Measurements from ENCODE around the gene TSTD1.

DNA sequence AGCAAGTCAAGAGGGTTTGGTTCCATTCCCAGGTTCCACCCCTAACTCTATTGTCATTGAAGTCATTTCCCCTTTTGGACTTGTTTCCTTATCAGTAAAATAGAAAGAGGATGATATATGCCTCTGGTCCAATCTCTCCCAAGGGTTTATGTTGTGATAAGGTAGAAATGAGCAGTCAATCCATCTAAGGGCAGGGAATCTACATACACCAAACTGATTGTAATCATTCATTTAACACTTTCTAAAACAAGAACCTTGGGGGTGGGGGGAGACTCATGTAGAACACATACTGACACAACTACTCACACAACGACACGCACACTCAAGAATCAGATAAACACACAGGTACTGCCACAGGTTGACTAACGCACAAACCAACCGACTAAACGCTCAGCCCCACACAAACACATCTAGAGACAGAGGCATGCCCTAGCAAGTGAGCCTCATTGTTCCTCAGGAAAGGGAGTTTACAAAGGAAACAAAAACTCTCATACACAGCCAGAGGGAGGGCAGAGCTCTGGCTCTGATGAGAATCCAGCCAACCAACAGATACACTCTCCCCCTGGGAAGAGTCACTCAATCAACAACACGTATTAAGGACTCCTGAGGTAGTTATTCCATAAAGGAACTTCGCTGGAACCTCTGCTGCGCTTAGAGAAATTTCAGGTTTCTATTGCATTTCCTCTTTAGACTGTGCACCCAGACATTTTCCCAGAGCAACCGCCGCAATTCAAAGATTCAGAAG, 18.8 kb downstream of the TSTD1 start:
- TF ChIP-seq POLR2A (IDR thresholded peaks at IDR 0.05; ENCODE audit: control extremely low read depth in 1 of 2, low read depth in 2 of 2, low read length in 2 of 2) (no peak; a peak in 1 of 3 replicates), SIX5 (IDR thresholded peaks at IDR 0.05; ENCODE audit: low read depth, low read length) (no peak), POLR2AphosphoS5 (IDR thresholded peaks at IDR 0.05; ENCODE audit: low read depth, low read length) (no peak), ASH2L (IDR thresholded peaks at IDR 0.05; ENCODE audit: low read length) (no peak), CREB1 (IDR thresholded peaks at IDR 0.05) (no peak), TAF1 (IDR thresholded peaks at IDR 0.05; ENCODE audit: low read depth, low read length) (no peak), KDM4A (IDR thresholded peaks at IDR 0.05; ENCODE audit: low read depth, low read length, severe bottlenecking) (peak; percentile 1), MAX (IDR thresholded peaks at IDR 0.05) (no peak), RFX5 (IDR thresholded peaks at IDR 0.05; ENCODE audit: borderline replicate concordance, low read depth, low read length) (no peak), JUND (IDR thresholded peaks at IDR 0.05; ENCODE audit: low read length) (no peak), KDM1A (IDR thresholded peaks at IDR 0.05; ENCODE audit: borderline replicate concordance, low read length) (no peak)
- TF ChIP-seq, protein P1, sequence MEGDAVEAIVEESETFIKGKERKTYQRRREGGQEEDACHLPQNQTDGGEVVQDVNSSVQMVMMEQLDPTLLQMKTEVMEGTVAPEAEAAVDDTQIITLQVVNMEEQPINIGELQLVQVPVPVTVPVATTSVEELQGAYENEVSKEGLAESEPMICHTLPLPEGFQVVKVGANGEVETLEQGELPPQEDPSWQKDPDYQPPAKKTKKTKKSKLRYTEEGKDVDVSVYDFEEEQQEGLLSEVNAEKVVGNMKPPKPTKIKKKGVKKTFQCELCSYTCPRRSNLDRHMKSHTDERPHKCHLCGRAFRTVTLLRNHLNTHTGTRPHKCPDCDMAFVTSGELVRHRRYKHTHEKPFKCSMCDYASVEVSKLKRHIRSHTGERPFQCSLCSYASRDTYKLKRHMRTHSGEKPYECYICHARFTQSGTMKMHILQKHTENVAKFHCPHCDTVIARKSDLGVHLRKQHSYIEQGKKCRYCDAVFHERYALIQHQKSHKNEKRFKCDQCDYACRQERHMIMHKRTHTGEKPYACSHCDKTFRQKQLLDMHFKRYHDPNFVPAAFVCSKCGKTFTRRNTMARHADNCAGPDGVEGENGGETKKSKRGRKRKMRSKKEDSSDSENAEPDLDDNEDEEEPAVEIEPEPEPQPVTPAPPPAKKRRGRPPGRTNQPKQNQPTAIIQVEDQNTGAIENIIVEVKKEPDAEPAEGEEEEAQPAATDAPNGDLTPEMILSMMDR (IDR thresholded peaks at IDR 0.05; ENCODE audit: control extremely low read depth in 1 of 3, insufficient read depth in 1 of 3, low read depth in 1 of 3, low read length in 3 of 3): no peak

Data from H1 (cell line).